ENCODE data around the gene CDK5RAP1.

GRCh38 chr20:33394718-33395117 is 6.6 kb downstream of the CDK5RAP1 start:
- no peak for TF ChIP-seq CTCF (IDR thresholded peaks at IDR 0.05; ENCODE audit: low read depth, low read length, poor library complexity, severe bottlenecking)
- TF ChIP-seq EZH2phosphoT487 (IDR thresholded peaks at IDR 0.05; ENCODE audit: borderline replicate concordance, low read length): no peak
